ENCODE measurements around the gene PRUNE2.
"Not testable (repeated sequence)": the region's sequence is repeated elsewhere in the genome, so short reads cannot be mapped to it uniquely, and the experiment has no call there.

Gene PRUNE2

DNA sequence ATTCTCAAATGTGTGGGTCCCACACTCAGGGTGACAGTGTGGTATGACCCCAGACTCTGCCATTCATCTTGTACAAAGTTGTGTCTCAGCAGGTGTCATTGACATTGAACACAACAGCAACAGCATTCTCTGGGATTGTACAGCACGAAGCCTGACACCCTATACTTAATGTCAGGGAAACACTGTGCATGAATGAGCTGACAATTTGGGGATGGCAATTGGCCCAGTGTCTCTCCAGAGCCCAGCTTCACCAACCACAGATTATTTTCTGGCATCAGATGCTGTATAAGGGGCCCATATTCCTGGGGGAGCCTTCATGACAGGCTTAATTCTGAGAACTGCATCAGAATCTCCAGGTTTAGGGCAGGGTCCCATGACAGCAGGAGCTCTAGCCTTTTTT lies 303.7 kb downstream of the PRUNE2 start:
- DNase-seq (ENCODE audit: low spot score), result no peak

DNA sequence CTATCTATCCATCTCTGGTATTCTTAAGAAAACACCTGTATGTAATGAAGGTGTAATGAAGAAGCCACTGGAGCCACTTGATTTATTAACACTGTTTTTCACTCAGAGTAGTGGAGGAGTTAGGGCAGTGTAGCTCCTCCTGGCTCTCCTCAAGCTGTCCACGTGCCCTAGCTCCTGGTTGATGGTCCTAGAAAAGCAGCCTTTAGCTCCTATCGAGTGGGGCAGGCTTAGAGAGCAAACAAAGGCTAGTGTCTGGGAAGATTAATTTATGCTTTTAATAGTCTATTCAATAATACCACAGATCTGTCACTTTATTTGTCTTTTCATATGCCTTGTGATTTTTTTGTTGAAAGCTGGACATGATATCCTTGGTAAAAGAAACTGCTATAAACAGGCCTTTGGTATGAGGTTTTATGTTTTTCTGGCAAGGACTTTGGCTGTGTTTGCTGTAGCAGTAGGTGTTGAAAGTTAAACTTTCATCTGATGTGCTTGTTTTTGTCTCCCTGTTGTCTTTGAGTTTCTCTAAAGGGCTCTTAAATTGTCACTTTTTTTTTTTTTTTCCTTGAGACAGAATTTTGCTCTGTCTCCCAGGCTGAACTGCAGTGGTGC lies 305.8 kb downstream of the PRUNE2 start:
- DNase-seq (ENCODE audit: low spot score), result no peak

- DNase-seq (ENCODE audit: low spot score), result no peak
Observed at GRCh38 chr9:76598981-76599380, 306.9 kb downstream of the PRUNE2 start.

DNA sequence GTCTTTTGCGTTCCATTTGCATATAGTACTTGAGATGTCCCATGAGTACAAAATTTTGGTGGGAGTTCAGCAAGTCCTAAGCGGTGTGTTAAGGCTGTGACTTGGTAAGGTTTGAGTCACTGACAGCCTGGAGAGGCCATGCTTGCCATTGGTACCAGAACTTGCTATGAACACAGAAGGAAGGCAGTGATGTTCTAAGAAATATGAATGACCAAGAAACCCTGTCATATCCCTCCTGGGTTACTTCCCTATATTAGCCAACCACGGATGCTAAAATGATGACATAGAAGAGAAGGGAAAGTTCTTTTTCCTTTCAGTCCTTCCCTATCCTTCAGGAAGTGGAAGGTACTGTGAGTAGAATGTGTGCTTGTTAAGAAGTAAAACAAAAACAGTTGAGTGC lies 310.3 kb downstream of the PRUNE2 start:
- DNase-seq (ENCODE audit: low spot score), result no peak

- no peak for DNase-seq (ENCODE audit: low spot score)
Observed at GRCh38 chr9:76594764-76595424, 311.0 kb downstream of the PRUNE2 start.

DNA sequence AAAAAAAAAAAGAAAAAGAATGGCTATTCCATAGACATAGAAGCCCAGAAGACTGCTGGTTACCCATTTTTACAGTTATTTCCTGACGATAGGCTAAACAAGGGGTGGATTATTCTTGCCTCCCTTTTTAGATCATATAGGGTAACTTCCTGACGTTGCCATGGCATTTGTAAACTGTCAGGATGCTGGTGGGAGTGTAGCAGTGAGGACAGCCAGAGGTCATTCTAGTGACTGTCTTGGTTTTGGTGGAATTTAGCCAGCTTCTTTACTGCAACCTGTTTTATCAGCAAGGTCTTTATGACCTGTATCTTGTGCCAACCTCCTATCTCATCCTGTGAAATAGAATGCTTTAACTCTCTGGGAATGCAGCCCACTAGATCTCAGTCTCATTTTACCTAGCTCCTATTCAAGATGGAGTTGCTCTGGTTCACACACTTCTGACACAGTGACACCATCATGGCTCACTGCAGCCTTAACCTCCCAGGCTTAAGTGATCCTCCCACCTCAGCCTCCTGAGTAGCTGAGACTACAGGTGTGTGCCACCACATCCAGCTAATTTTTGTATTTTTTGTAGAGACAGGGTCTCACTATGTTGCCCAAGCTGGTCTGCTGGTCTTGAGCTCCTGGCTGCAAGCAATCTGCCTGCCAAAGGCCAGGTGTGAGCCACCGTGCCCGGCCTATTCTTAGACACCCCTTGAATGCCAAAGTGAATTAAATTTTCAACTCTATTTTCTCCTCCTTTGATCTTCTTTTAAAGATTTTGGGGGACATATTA lies 311.8 kb downstream of the PRUNE2 start:
- not testable (repeated sequence) for DNase-seq (ENCODE audit: low spot score)

DNA sequence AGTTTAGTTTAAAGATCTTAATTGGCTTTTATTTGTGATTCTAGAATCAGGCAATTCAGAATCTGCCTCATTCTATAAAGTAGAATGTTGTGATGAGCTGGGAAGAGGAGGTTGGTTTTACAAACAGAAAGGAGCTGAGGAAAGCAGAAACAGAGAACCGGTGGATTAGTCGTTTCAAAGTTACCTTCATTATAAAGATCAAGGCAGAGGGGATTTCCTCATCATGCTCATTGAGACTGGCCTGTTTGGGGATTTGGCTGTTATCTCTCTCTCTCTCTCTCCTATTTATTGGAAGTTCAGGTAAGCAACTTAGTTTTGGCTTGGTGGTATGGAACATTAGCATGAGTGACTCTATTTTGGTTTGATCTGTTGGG lies 313.0 kb downstream of the PRUNE2 start:
- no peak for DNase-seq (ENCODE audit: low spot score)

GRCh38 chr9:76592091-76592973 lies 313.6 kb downstream of the PRUNE2 start:
- DNase-seq (ENCODE audit: low spot score), result peak; percentile 57

DNA sequence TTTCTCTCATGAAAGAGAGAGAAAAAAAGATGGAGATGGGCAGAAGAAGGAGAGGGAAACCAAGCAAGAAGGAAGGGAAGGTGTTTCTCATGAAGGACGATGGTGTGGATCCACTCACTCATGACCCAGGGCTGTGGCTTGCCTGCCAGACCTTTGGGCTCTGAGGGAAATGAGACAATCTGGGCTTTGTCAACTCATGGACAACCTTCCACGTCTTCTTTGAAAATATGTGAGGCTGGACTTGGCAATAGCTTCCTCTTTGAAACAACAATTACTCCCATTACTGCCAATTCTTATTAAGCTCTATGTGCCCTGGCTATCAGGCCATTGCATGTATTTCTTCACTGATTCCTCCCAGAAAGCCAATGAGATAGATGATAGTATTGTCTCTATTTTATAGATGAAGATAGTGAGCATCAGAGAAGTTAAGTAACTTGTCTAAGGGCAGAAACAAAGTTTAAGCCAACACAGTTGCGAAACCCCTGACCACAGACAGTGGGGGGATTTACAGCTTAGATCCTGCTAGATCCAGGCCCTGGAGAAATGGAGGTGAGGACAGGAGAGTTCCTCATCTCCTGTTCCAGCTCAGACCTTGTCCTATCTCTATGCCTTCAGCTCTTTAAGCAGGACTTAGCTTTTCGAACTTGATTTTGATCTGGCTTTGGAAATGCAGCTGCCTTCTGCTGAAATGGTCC lies 314.5 kb downstream of the PRUNE2 start:
- DNase-seq (ENCODE audit: low spot score), result peak; percentile 24

- DNase-seq (ENCODE audit: low spot score), result no peak
Observed at GRCh38 chr9:76588316-76588715, 317.6 kb downstream of the PRUNE2 start.

DNA sequence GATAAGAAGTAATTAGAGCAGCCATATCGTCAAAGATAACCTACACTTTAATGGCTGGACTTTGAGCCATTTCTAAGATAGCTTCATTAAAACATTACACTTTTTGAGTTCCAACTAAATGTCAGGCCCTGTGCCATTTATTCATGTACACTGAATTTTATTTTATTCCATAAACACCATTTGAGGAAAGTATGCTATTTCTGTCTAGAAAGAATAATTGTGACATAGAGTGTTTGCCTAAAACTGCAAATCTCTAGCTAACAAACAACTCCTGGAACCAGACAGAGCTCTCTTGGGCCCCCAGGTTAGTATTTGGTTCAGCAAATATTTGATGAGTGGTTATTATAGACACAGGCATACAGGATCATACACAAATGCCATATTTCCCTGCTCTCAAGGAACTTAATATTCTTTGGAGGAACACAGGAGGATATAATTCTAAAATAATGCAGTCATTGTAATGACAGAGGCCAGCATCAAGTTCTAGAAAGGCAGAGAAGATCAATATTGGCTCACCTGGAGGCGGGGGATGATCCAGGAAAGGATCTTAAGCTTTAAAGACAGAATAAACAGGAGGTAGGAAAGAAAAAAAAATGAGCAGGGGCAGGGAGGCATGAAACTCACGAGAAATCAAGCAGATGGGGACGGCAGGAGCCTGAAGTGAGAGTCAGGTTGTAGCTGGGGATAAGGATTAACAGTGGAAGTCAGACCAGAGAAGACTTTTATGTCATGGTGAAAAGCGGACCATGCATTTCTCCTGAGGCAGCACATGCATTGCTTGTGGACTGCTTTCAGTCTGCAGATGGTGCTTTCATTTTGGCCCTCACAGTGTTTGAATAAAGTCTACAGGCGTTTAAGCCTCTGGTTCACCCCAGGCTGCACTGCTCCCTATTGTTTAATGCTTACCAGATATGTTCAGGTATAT lies 319.3 kb downstream of the PRUNE2 start:
- no peak for DNase-seq (ENCODE audit: low spot score)

GRCh38 chr9:76585487-76586389 lies 320.2 kb downstream of the PRUNE2 start:
- no peak for DNase-seq (ENCODE audit: low spot score)

DNA sequence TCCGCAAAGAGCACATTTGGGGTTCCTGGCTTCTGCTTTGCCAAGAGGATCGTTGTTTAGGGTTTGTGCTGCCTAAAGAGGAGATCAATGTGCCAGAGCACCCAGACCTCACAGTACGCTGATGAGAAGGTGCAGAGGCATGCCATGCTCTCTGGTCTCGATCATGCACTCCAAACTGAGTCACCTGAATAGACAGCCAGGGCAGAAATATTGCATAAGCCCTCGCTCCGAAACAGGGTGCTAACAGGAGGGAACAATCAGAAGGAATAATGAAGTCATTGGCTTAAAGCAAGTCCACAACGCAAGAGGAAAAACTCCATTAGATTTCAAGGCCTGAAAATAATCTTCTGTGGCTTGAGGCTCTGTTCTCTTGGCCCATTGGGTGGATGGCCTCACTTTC lies 322.7 kb downstream of the PRUNE2 start:
- no peak for DNase-seq (ENCODE audit: low spot score)

DNA sequence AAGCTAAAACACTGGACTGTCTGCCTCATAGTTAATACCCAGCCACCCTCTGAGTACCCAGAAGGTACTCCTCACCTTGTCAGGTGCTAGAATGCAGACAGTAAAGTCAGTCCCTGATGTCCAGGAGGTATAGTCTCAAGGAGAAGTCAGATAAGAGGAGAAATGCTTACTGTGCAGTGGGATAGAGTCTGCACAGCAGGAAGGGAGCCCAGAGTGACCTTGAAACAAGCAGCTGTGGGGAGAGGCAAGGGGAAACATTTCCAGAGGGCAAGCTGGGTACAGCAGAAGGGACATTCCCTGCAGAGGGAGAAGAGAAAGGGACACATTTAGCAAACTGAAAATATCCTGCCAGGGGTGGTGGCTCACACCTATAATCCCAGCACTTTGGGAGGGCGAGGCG lies 324.2 kb downstream of the PRUNE2 start:
- DNase-seq (ENCODE audit: low spot score), result no peak

GRCh38 chr9:76580820-76581219 lies 325.1 kb downstream of the PRUNE2 start:
- DNase-seq (ENCODE audit: low spot score), result no peak

DNA sequence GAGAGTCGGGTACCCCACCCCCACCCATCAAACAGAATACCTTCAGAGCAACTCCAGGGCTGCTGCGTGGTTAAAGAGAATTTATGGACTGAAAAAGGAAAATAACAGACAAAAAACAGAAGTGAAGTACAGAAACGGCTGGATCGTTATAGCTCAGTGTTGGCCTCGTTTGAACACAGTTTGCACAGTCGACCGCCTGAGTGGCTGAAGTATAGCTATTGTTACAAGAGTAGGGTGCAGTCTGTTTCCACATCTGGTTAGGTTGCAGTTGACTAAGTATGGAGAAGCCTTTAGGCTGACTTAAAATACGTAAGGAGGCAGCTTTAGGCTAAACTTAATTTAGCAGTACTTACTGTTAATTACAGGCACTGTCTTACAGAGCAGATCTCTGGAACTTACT lies 325.7 kb downstream of the PRUNE2 start:
- no peak for DNase-seq (ENCODE audit: low spot score)

DNA sequence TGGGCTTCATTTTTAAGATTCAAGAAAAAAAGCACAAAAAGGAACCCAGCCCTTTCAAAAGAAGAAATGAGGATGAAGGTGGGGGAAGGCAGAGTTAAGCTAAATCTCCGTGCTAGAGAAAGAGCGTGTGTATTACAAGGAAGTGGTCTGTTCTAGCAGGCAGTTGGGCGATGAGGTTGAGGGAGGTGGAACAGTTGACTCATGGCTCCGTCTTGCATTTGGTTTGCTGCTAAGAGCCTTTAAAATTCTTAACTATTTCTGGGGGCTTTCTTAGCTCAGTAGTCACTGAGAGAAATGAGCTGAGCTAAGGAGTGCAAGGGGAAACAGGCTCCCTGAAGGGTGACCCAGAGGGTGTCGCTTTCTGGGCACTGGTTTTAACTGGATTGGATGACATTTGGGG lies 329.6 kb downstream of the PRUNE2 start:
- DNase-seq (ENCODE audit: low spot score), result peak; percentile 52

DNA sequence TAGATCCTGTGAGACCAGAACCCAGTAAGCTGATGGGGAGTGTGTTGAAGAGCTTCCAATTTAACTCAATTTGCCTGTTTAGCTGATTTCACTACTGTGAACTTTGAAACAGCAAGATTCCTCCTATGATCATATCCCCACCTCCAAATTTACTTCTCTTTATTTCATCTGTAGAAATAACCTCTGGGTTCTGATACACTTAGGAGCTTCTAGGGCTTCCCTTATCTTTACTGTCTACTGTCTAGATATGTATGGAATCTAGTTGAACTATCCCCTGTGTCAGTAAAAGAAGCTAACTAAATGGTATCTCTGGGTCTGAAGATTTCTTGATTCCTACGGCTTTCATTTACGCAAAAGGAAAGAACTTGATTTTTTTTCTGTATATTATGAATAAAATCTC lies 330.2 kb downstream of the PRUNE2 start:
- no peak for DNase-seq (ENCODE audit: low spot score)

- no peak for DNase-seq (ENCODE audit: low spot score)
Observed at GRCh38 chr9:76573905-76574760, 331.8 kb downstream of the PRUNE2 start.
